ENCODE results near the gene LAPTM5.

- TF ChIP-seq EZH2 (IDR thresholded peaks at IDR 0.05; ENCODE audit: borderline replicate concordance, insufficient read depth, low read depth, low read length, poor library complexity, severe bottlenecking) (no peak), CTCF (IDR thresholded peaks at IDR 0.05) (no peak)
Observed at GRCh38 chr1:30721812-30722537, 35.6 kb downstream of the LAPTM5 start.

Measured in B cell (primary cell).